ENCODE measurements around the gene POU2AF3.
A peak's percentile ranks its signal among the peaks of the same experiment; 100 is the strongest.
"Not testable (repeated sequence)": the region's sequence is repeated elsewhere in the genome, so short reads cannot be mapped to it uniquely, and the experiment has no call there.

POU2AF3 gene

GRCh38 chr11:111282562-111283075, 15.7 kb upstream of the POU2AF3 start:
- TF ChIP-seq TAF1 (IDR thresholded peaks at IDR 0.05; ENCODE audit: borderline replicate concordance, low read depth, low read length), result no peak
- no peak for TF ChIP-seq POLR2A (IDR thresholded peaks at IDR 0.05; ENCODE audit: low read depth, low read length)
- TF ChIP-seq POLR2AphosphoS5 (IDR thresholded peaks at IDR 0.05; ENCODE audit: low read depth, low read length), result no peak
- DNase-seq (ENCODE audit: insufficient read length) (no peak), FAIRE-seq (peak; percentile 84)

GRCh38 chr11:111283945-111284481, 14.3 kb upstream of the POU2AF3 start:
- TF ChIP-seq POLR2A (IDR thresholded peaks at IDR 0.05; ENCODE audit: low read depth, low read length) (no peak), TAF1 (IDR thresholded peaks at IDR 0.05; ENCODE audit: borderline replicate concordance, low read depth, low read length) (no peak), POLR2AphosphoS5 (IDR thresholded peaks at IDR 0.05; ENCODE audit: low read depth, low read length) (no peak)
- DNase-seq (ENCODE audit: insufficient read length), result no peak
- FAIRE-seq, result no peak

- FAIRE-seq (no peak), DNase-seq (ENCODE audit: insufficient read length) (no peak)
- TF ChIP-seq TAF1 (IDR thresholded peaks at IDR 0.05; ENCODE audit: borderline replicate concordance, low read depth, low read length) (no peak), POLR2AphosphoS5 (IDR thresholded peaks at IDR 0.05; ENCODE audit: low read depth, low read length) (no peak), POLR2A (IDR thresholded peaks at IDR 0.05; ENCODE audit: low read depth, low read length) (no peak)
Measured at GRCh38 chr11:111285189-111286091, 12.9 kb upstream of the POU2AF3 start.

GRCh38 chr11:111291764-111292163, 6.6 kb upstream of the POU2AF3 start:
- DNase-seq (ENCODE audit: insufficient read length) (no peak), FAIRE-seq (no peak)
- TF ChIP-seq POLR2AphosphoS5 (IDR thresholded peaks at IDR 0.05; ENCODE audit: low read depth, low read length), result no peak
- no peak for TF ChIP-seq POLR2A (IDR thresholded peaks at IDR 0.05; ENCODE audit: low read depth, low read length)
- TF ChIP-seq TAF1 (IDR thresholded peaks at IDR 0.05; ENCODE audit: borderline replicate concordance, low read depth, low read length), result no peak

- not testable (repeated sequence) for DNase-seq (ENCODE audit: insufficient read length); FAIRE-seq
Measured at GRCh38 chr11:111292408-111292807, 5.9 kb upstream of the POU2AF3 start.

GRCh38 chr11:111296196-111296595, 2.1 kb upstream of the POU2AF3 start:
- TF ChIP-seq POLR2A (IDR thresholded peaks at IDR 0.05; ENCODE audit: low read depth, low read length), result no peak
- FAIRE-seq, result no peak
- no peak for DNase-seq (ENCODE audit: insufficient read length)

- FAIRE-seq (no peak), DNase-seq (ENCODE audit: insufficient read length) (no peak)
- TF ChIP-seq POLR2AphosphoS5 (IDR thresholded peaks at IDR 0.05; ENCODE audit: low read depth, low read length), result no peak
- TF ChIP-seq TAF1 (IDR thresholded peaks at IDR 0.05; ENCODE audit: borderline replicate concordance, low read depth, low read length), result no peak
- no peak for TF ChIP-seq POLR2A (IDR thresholded peaks at IDR 0.05; ENCODE audit: low read depth, low read length)
Measured at GRCh38 chr11:111297696-111298095, 650 bp upstream of the POU2AF3 start.

DNA sequence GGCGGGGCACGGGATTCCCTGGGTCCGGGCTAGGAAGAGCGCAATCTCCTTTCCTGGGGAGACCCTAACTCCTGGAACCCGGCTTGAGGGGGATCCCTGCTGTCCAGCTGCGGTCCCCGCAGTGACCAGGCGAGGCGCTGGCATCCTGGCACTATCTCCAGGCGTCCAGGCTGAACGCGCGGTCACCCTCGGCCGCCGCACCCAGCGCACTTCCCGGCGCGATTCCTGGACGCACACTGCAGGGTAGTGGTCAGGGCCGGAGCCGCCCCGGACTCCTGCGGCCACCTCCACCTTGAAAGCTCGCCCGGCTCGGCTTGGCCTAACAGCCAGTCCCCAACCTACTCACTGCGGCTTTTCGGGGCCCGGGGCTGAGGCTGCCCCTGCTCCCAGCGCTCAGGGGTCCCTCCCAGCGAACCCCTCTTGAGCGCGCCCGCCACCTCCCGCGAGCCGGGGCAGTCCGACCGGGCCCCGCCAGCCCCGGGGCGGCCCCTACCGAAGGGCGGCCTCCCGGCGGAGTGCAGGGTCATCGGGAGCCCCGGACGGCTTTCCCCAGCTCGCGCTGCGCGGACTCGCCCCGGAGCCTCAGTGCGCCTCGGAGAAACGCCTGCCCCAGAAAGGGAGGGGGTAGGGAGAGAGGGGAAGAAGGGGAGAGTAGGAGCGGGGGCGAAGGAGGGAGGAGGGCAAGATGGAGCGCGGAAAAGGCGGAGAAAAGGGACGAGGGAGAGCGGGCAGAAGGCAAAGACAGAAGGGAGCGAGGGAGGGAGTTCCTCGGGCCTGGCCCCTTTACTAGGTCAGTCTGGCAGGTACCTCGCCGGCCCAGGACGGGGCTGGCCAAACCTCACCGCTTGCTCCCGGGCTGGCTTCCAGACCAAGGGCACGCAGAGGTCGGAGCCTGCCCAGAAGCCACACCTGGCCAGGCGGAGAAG, 1.0 kb downstream of the POU2AF3 start:
- DNase-seq (ENCODE audit: insufficient read length) (peak; percentile 55), FAIRE-seq (peak; percentile 94)

GRCh38 chr11:111300569-111300968, 2.2 kb downstream of the POU2AF3 start:
- TF ChIP-seq POLR2A (IDR thresholded peaks at IDR 0.05; ENCODE audit: low read depth, low read length), result no peak
- no peak for TF ChIP-seq POLR2AphosphoS5 (IDR thresholded peaks at IDR 0.05; ENCODE audit: low read depth, low read length)
- TF ChIP-seq TAF1 (IDR thresholded peaks at IDR 0.05; ENCODE audit: borderline replicate concordance, low read depth, low read length), result no peak
- FAIRE-seq (no peak), DNase-seq (ENCODE audit: insufficient read length) (no peak)

More for the DNA sequence above, 1.0 kb downstream of the POU2AF3 start:
- TF ChIP-seq POLR2A (IDR thresholded peaks at IDR 0.05; ENCODE audit: low read depth, low read length), result no peak
- TF ChIP-seq TAF1 (IDR thresholded peaks at IDR 0.05; ENCODE audit: borderline replicate concordance, low read depth, low read length), result no peak
- TF ChIP-seq POLR2AphosphoS5 (IDR thresholded peaks at IDR 0.05; ENCODE audit: low read depth, low read length), result no peak

GRCh38 chr11:111301004-111301841, 2.9 kb downstream of the POU2AF3 start:
- DNase-seq (ENCODE audit: insufficient read length) (no peak), FAIRE-seq (peak; percentile 9)
- TF ChIP-seq TAF1 (IDR thresholded peaks at IDR 0.05; ENCODE audit: borderline replicate concordance, low read depth, low read length) (no peak), POLR2AphosphoS5 (IDR thresholded peaks at IDR 0.05; ENCODE audit: low read depth, low read length) (no peak), POLR2A (IDR thresholded peaks at IDR 0.05; ENCODE audit: low read depth, low read length) (no peak)

DNA sequence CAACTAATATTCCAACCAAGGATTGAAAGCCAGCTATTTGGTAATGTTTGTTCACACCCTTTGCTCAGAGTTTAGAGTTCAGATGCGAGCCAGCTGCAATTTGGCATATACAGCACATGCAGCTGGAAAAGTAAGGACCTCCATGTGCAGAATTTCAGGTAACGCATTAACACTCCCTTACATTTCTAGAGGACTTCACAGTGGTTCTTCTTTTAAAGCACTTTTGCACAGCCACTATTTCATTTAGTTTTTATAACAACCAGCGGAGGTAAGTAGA, 3.4 kb downstream of the POU2AF3 start:
- TF ChIP-seq TAF1 (IDR thresholded peaks at IDR 0.05; ENCODE audit: borderline replicate concordance, low read depth, low read length), result no peak
- no peak for TF ChIP-seq POLR2AphosphoS5 (IDR thresholded peaks at IDR 0.05; ENCODE audit: low read depth, low read length)
- no peak for TF ChIP-seq POLR2A (IDR thresholded peaks at IDR 0.05; ENCODE audit: low read depth, low read length)
- DNase-seq (ENCODE audit: insufficient read length) (no peak), FAIRE-seq (no peak)
